SKM-1 (cell line): Measurements from ENCODE around the gene RAD51AP1.

Experiments used
- DNase-seq: peaks from one replicate; lab custom pipeline; 2025; ENCODE audit not compliant: unreplicated experiment; lab: John Stamatoyannopoulos, UW

The RAD51AP1 gene

GRCh38 chr12:4589941-4590340 is 51.3 kb downstream of the RAD51AP1 start:
- no peak for DNase-seq

GRCh38 chr12:4591180-4591687 is 52.5 kb downstream of the RAD51AP1 start:
- DNase-seq: no peak

- DNase-seq: no peak
These were observed 57.2 kb downstream of the RAD51AP1 start for GRCh38 chr12:4595881-4596280.

- DNase-seq: no peak
These were observed 64.7 kb downstream of the RAD51AP1 start for GRCh38 chr12:4603421-4603820.

GRCh38 chr12:4603946-4604345 is 65.3 kb downstream of the RAD51AP1 start:
- no peak for DNase-seq

- DNase-seq: peak; percentile 57
These were observed 66.0 kb downstream of the RAD51AP1 start for GRCh38 chr12:4604684-4605193.

- DNase-seq: no peak
These were observed 68.4 kb downstream of the RAD51AP1 start for GRCh38 chr12:4607056-4607455.

- DNase-seq: no peak
These were observed 70.4 kb downstream of the RAD51AP1 start for GRCh38 chr12:4609071-4609470.
